Measurements from ENCODE around the gene UGCG. TPM values are rescaled to one million over a fixed set of nuclear protein-coding genes. Genes with fewer than 3 reads are reported as not detected.
A peak's percentile ranks its signal among the peaks of the same experiment; 100 is the strongest.
"Not testable (repeated sequence)": the region's sequence is repeated elsewhere in the genome, so short reads cannot be mapped to it uniquely, and the experiment has no call there.

The UGCG gene
- total RNA-seq, 1 experiment from 2014 or later: 23.3 TPM

- not testable (repeated sequence) for H3K79me1 ChIP-seq (ENCODE audit: insufficient read depth, low read depth, low read length, poor library complexity, severe bottlenecking); H3K27me3 Mint-ChIP-seq (ENCODE audit: low read depth); H3K9me3 Mint-ChIP-seq; H3K14ac ChIP-seq (ENCODE audit: insufficient read depth, low read length); H3K4ac ChIP-seq (ENCODE audit: low read depth, low read length); H3K36me3 Mint-ChIP-seq (ENCODE audit: insufficient read depth in 1 of 3, low read depth in 3 of 3); H3K23me2 ChIP-seq (ENCODE audit: insufficient read length, low read depth, low read length, poor library complexity, severe bottlenecking); H4K8ac ChIP-seq (replicated peaks; ENCODE audit: insufficient read length, low read depth, low read length); H3K4me2 ChIP-seq (ENCODE audit: insufficient read depth, insufficient read length, low read length); H2BK120ac ChIP-seq (ENCODE audit: low read depth, low read length, poor library complexity, severe bottlenecking); H3K27me3 ChIP-seq (ENCODE audit: insufficient read depth, low read length); DNase-seq; H3K4me3 Mint-ChIP-seq; H2AK5ac ChIP-seq (ENCODE audit: insufficient read length, low read length); H3K18ac ChIP-seq (ENCODE audit: insufficient read length, low read depth, low read length); H3K79me2 ChIP-seq (ENCODE audit: insufficient read depth, low read length); H2BK12ac ChIP-seq (ENCODE audit: insufficient read length, low read depth, low read length); H4K91ac ChIP-seq (ENCODE audit: insufficient read length, low read depth, low read length); H3K9me3 ChIP-seq (ENCODE audit: control insufficient read depth, low read depth, low read length); H3K23ac ChIP-seq (ENCODE audit: insufficient read length, low read depth, low read length); H3K56ac ChIP-seq (ENCODE audit: insufficient read length, low read depth, low read length); H4K20me1 ChIP-seq (ENCODE audit: control insufficient read depth, insufficient read depth, insufficient read length); H3K9ac ChIP-seq (ENCODE audit: extremely low read depth, insufficient read length, low read length); H3K4me1 ChIP-seq (ENCODE audit: insufficient read depth, low read length); H2BK5ac ChIP-seq (ENCODE audit: insufficient read length, low read length); H2BK20ac ChIP-seq (ENCODE audit: low read depth, low read length, poor library complexity, severe bottlenecking); H2AFZ ChIP-seq (ENCODE audit: low read length); H4K5ac ChIP-seq (ENCODE audit: insufficient read length, low read depth, low read length); H2BK15ac ChIP-seq (ENCODE audit: low read depth, low read length); H3K27ac ChIP-seq (ENCODE audit: insufficient read length, low read depth, low read length); H3T11ph ChIP-seq (ENCODE audit: low read length)
- no CpG with 5 or more reads among the region's 3 CpGs for WGBS (ENCODE audit: extremely low coverage, insufficient read length, low lambda C conversion rate)
- H3K4me1 Mint-ChIP-seq: peaks cover 18 to 24% of the 10 kb centered on the region in 2 experiments
- H3K27ac Mint-ChIP-seq: peak overlapping the region in 1 of 3 experiments; percentile 86; a peak in 1 of 7 replicates
Measured at GRCh38 chr9:111875691-111876090, 20.9 kb upstream of the UGCG start.

All from H9 (cell line).